Brain pericyte (primary cell): ENCODE measurements around the gene TMSB4X.
"Not testable (repeated sequence)": the region's sequence is repeated elsewhere in the genome, so short reads cannot be mapped to it uniquely, and the experiment has no call there.

Source experiments
- DNase-seq: peaks from one replicate; pipeline ENCODE4 v3.0.0-alpha.2; 2012; ENCODE audit warnings: low read depth, low spot score

Gene TMSB4X

GRCh38 chrX:12974796-12975669 is at the start of gene TMSB4X:
Gene TMSB4X (plus strand): TSS chrX:12975110.
- DNase-seq = no peak

DNA sequence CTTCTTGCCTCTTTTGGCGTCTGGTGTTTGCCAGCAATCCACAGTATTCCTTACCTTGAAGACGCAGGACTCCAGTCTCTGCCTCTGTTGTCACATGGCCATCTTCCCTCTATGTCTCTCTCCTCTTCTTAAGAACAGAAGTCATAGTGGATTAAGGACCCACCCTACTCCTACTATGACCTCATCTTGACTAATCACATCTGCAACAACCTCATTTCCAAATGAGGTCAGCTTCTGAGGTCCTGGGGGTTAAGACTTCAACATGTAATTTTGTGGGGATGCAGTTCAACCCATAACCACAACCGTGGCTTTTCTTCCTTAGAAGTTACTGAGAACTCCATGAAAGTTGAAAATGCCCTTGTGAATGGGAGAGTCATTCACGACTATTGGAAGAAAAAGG is 45.2 kb upstream of the TMSB4X start:
- DNase-seq = no peak

GRCh38 chrX:12930150-12930549 is 44.8 kb upstream of the TMSB4X start:
- DNase-seq = no peak

DNA sequence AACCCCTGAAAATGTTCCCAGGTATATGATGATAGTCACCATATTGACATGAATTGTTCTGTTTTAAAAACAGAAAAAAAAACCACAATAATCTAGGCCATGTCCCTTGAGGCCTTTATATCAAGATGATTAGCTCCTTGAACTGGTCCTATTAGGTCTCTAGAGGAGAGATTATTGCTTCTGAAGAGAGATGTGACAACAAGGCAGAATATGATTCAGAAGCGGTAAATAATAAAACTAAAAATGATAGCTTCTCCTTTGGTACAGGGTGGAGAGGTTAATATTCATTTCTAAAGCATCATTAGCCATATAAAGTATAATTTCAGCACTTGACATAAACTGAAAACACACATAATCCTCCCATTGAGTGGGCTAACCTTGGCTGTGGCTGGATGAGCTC is 42.7 kb upstream of the TMSB4X start:
- DNase-seq = no peak

GRCh38 chrX:12934850-12935249 is 40.1 kb upstream of the TMSB4X start:
- DNase-seq = no peak

- no peak for DNase-seq
Observed at GRCh38 chrX:12936947-12937346, 38.0 kb upstream of the TMSB4X start.

DNA sequence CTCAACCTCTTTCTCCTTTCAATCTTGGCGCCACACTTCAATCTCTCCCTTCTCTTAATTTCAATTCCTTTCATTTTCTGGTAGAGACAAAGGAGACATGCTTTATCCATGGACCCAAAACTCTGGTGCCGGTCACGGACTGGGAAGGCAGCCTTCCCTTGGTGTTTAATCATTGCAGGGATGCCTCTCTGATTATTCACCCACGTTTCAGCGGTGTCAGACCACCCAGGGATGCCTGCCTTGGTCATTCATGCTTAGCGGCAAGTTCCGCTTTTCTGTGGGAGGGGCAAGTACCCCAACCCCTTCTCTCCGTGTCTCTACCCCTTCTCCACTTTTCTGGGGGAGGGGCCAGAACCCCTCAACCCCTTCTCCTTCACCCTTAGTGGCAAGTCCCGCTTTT is 34.4 kb upstream of the TMSB4X start:
- DNase-seq = not testable (repeated sequence)

GRCh38 chrX:12943592-12943991 is 31.3 kb upstream of the TMSB4X start:
- not testable (repeated sequence) for DNase-seq

DNA sequence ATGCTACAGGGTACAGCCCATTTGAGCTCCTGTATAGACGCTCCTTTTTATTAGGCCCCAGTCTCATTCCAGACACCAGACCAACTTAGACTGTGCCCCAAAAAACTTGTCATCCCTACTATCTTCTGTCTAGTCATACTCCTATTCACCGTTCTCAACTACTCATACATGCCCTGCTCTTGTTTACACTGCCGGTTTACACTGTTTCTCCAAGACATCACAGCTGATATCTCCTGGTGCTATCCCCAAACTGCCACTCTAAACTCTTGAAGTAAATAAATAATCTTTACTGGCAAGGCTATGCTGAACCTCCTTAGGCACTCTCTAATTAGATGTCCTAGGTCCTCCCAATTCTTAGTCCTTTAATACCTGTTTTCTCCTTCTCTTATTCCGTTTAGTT is 30.5 kb upstream of the TMSB4X start:
- DNase-seq = not testable (repeated sequence)

- no peak for DNase-seq
Observed at GRCh38 chrX:12945494-12945893, 29.4 kb upstream of the TMSB4X start.

DNA sequence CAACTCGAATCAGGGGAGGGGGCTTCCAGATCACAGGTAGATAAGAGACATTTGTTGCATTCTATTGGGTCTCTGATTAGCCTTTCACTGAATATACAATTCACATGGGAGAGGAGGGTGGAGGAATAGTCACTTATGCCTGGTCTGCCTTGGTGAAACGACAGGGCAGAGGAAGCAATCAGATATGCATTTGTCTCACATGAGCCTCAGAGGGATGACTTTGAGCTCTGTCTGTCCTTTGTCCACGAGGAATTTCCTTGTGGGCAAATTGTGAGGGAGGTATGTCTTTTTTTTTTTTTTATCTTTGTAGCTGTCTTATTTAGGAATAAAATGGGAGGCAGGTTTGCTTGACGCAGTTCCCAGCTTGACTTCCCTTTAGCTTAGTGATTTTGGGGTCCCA is 28.5 kb upstream of the TMSB4X start:
- DNase-seq = no peak

GRCh38 chrX:12946838-12947544 is 27.9 kb upstream of the TMSB4X start:
- no peak for DNase-seq

GRCh38 chrX:12947545-12948235 is 27.2 kb upstream of the TMSB4X start:
- no peak for DNase-seq

- DNase-seq = no peak
Observed at GRCh38 chrX:12948495-12948894, 26.4 kb upstream of the TMSB4X start.

DNA sequence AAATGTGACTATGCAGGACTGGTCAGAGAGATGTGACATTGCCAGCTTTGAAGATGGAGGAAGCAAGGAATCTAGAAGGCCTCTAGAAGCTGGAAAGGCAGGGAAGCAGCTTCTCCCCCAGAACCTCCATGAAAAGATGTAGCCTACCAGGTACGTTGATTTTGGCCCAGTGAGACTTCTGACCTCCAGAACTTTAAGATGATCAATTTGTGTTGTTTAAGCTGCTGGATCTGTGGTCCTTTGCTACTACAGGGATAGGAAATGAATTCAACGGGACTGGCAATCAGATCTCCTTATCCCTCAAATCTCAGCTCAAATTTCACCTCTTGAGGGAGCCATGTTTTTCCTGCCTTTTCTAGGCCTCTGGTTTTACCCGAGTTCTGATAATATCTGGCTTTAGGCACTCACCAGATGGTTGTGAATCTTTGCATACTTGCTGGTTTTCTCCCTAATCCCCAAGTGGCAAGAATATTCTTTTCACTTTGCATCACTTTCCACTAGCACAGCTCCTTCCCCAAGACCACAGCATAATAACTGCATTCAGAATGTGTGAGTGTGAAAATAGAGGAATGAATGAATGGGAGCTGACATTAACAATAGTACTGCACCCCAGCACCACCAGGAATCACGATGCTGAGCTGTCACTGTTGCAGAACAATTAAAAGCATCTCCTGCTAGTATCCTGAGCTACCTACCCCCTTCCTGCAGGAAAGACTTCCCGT is 25.5 kb upstream of the TMSB4X start:
- DNase-seq = no peak

DNA sequence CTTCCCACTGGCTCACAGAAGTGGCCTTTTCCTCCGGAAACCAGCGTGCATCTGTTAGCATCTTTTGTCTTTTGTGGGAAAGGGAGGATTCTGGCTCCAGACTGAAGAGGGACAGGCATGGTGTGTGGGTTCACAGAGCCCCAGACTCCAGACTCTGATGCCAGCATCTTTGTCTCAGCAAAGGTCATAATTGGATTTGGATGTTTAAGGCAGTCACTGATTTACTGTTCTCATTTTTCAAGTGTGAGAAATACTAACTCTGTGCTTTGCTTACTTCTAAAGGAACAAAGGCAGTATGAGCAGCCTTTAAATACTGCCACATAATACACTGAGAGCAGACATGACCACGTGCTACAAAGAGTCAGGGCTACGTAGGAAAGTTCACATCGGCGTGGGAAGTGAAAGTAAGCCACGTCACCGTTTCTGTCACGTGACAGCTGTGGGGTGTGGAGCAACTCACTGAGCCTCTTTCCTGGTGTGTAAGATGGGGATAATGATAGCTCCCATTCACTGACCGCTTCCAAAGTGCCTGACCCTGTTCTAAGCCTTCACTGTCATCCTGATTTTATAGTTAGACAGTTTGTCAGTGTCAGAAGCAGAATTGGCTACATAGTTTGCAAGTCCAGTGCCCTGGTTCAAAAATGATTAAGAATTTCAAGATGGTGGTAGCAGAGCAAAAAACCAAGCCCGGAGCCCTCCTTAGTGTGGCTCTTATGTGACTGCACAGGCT is 24.8 kb upstream of the TMSB4X start:
- peak; percentile 63 for DNase-seq

GRCh38 chrX:12950851-12951594 is 23.9 kb upstream of the TMSB4X start:
- no peak for DNase-seq

DNA sequence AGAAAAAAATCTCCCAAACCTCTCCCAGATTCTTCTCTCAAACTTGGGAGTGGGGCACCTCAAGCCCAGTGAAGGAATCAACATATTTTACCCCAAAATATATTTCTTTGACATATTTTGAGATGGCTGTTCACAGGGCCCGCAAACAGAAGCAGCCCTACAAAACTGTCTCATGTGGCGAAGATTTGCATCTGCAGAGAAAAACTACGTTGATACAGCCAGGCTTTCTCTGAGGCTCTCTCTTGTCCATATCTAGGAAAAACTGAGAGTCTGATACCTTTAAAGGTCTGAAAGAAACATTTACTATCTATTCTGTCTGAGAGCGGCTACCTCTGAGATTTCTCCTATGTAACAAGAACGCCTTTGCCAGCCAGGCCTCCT is 23.3 kb upstream of the TMSB4X start:
- DNase-seq = no peak

DNA sequence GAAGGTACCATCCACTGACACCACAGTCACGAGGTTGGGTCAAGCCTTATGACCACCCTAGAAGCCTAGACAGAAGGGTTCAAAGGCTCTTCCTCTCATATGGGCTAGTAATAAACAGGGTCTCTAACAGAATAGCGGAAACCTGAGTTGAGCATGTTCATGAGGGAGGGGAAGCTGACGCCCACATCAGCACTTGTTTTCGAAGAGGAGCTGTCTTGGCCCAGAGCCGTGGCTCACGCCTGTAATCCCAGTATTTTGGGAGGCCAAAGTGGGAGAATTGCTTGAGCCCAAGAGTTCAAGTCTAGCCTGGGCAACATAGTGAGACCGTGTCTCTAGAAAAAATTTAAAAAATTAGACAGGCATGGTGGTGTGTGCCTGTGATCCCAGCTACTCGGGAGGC is 21.5 kb upstream of the TMSB4X start:
- no peak for DNase-seq

DNA sequence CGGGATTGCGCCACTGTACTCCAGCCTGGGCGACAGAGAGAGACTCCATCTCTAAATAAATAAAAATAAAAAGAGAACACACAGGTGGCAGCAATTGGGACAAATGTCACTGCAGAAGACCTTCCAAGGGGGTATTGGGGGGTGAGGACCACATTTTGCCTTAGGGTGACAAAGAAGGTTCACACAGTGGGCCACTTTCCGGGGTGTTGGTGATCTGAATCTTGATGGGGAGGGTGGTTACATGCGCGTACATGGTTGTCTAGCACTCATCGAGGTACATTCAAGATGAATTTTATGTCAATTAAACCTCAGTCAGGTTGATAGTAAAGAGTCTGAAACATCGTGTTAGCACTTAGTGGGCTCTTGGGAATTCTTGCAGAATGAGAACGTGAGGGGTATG is 20.5 kb upstream of the TMSB4X start:
- DNase-seq = no peak
